Measurements from ENCODE around the gene PMPCA. TPM values are rescaled to one million over a fixed set of nuclear protein-coding genes. Genes with fewer than 3 reads are reported as not detected.

The PMPCA gene
- total and polyA plus RNA-seq, 2 donors (not counting 1 experiment from before 2014, with no cell fraction given), result 26.4 to 70.2 TPM

GRCh38 chr9:136389396-136389795, 21.1 kb upstream of the PMPCA start:
- TF ChIP-seq CTCF (conservative IDR thresholded peaks at IDR 0.05 in 1 of 2, IDR thresholded peaks at IDR 0.05 in 1 of 2; ENCODE audit: low read depth in 1 of 2, low read length in 2 of 2) (no peak), EZH2 (IDR thresholded peaks at IDR 0.05; ENCODE audit: low read length, missing control alignments) (no peak)
- no peaks in the 10 kb centered on the region for H3K4me1 ChIP-seq (ENCODE audit: control insufficient read depth, extremely low read depth, insufficient read depth, low read length)
- H4K20me1 ChIP-seq (ENCODE audit: control insufficient read depth, extremely low read depth, insufficient read depth, low read length), result no peaks in the 10 kb centered on the region
- no peak overlapping the region for H3K9ac ChIP-seq (ENCODE audit: insufficient read depth, low read length)
- H2AFZ ChIP-seq (ENCODE audit: low read length), result no peak overlapping the region
- H3K27ac ChIP-seq (ENCODE audit: insufficient read depth, low read length), result no peak overlapping the region
- DNase-seq (ENCODE audit: low read depth in 2 of 2), result no peak
- H3K4me3 ChIP-seq (replicated peaks in 1 of 4; ENCODE audit: control extremely low read depth in 1 of 4, insufficient read depth in 1 of 4, low read depth in 3 of 4, low read length in 4 of 4), result no peak overlapping the region
- no peaks in the 10 kb centered on the region for H3K79me2 ChIP-seq (ENCODE audit: control insufficient read depth, insufficient read depth, low read length)
- H3K9me3 ChIP-seq (ENCODE audit: control insufficient read depth, insufficient read depth, low read depth, low read length), result no peaks in the 10 kb centered on the region
- no peak overlapping the region for H3K4me2 ChIP-seq (ENCODE audit: extremely low read depth, insufficient read depth, low read length)
- H3K27me3 ChIP-seq (ENCODE audit: control insufficient read depth, insufficient read depth, low read length), result no peaks in the 10 kb centered on the region
- peaks cover 27% of the 10 kb centered on the region for H3K36me3 ChIP-seq (ENCODE audit: control insufficient read depth, insufficient read depth, low read length)

- H2AFZ ChIP-seq (ENCODE audit: low read length), result no peak overlapping the region
Measured at GRCh38 chr9:136391737-136392537, 18.5 kb upstream of the PMPCA start.

More at GRCh38 chr9:136391737-136392537, 18.5 kb upstream of the PMPCA start:
- Histone ChIP-seq H3K9me3 (ENCODE audit: control insufficient read depth, insufficient read depth, low read depth, low read length) (no peaks in the 10 kb centered on the region), H4K20me1 (ENCODE audit: control insufficient read depth, extremely low read depth, insufficient read depth, low read length) (no peaks in the 10 kb centered on the region), H3K4me1 (ENCODE audit: control insufficient read depth, extremely low read depth, insufficient read depth, low read length) (no peaks in the 10 kb centered on the region), H3K4me2 (ENCODE audit: extremely low read depth, insufficient read depth, low read length) (no peak overlapping the region), H3K27ac (ENCODE audit: insufficient read depth, low read length) (no peak overlapping the region), H3K79me2 (ENCODE audit: control insufficient read depth, insufficient read depth, low read length) (no peaks in the 10 kb centered on the region), H3K36me3 (ENCODE audit: control insufficient read depth, insufficient read depth, low read length) (peaks cover 39% of the 10 kb centered on the region), H3K9ac (ENCODE audit: insufficient read depth, low read length) (no peak overlapping the region), H3K4me3 (replicated peaks in 1 of 4; ENCODE audit: control extremely low read depth in 1 of 4, insufficient read depth in 1 of 4, low read depth in 3 of 4, low read length in 4 of 4) (no peak overlapping the region), H3K27me3 (ENCODE audit: control insufficient read depth, insufficient read depth, low read length) (no peaks in the 10 kb centered on the region)
- TF ChIP-seq CTCF (conservative IDR thresholded peaks at IDR 0.05 in 1 of 2, IDR thresholded peaks at IDR 0.05 in 1 of 2; ENCODE audit: low read depth in 1 of 2, low read length in 2 of 2) (no peak), EZH2 (IDR thresholded peaks at IDR 0.05; ENCODE audit: low read length, missing control alignments) (no peak)
- DNase-seq (ENCODE audit: low read depth in 2 of 2), result no peak
